Measurements from ENCODE around the gene ANO1. TPM values are rescaled to one million over a fixed set of nuclear protein-coding genes. Genes with fewer than 3 reads are reported as not detected.
A peak's percentile ranks its signal among the peaks of the same experiment; 100 is the strongest.

Gene ANO1
- total RNA-seq, 4 donors from 2014 or later = 1.7 to 13.9 (median 5.3) TPM

GRCh38 chr11:70103256-70103975 lies 25.3 kb downstream of the ANO1 start:
- DNase-seq (ENCODE audit: low spot score) (no peak), ATAC-seq (ENCODE audit: low FRiP score) (no peak)
- no peak for TF ChIP-seq CTCF (IDR thresholded peaks at IDR 0.05)

- ATAC-seq (ENCODE audit: low FRiP score) = no peak
Measured at GRCh38 chr11:70104419-70104818, 26.3 kb downstream of the ANO1 start.

GRCh38 chr11:70104961-70105360 lies 26.8 kb downstream of the ANO1 start:
- no peak for TF ChIP-seq CTCF (IDR thresholded peaks at IDR 0.05)
- DNase-seq (ENCODE audit: low spot score) = no peak
- ATAC-seq (ENCODE audit: low FRiP score) = no peak

More at GRCh38 chr11:70104419-70104818, 26.3 kb downstream of the ANO1 start:
- no peak for DNase-seq (ENCODE audit: low spot score)
- TF ChIP-seq CTCF (IDR thresholded peaks at IDR 0.05) = no peak

GRCh38 chr11:70105369-70105754 lies 27.2 kb downstream of the ANO1 start:
- DNase-seq (ENCODE audit: low spot score) (no peak), ATAC-seq (ENCODE audit: low FRiP score) (no peak)
- TF ChIP-seq CTCF (IDR thresholded peaks at IDR 0.05) = no peak

GRCh38 chr11:70105755-70106571 lies 27.8 kb downstream of the ANO1 start:
- ATAC-seq (ENCODE audit: low FRiP score) (peak; percentile 7), DNase-seq (ENCODE audit: low spot score) (no peak)
- TF ChIP-seq CTCF (IDR thresholded peaks at IDR 0.05) = no peak

- no peak for TF ChIP-seq CTCF (IDR thresholded peaks at IDR 0.05)
- no peak for ATAC-seq (ENCODE audit: low FRiP score)
- DNase-seq (ENCODE audit: low spot score) = no peak
Measured at GRCh38 chr11:70106757-70107156, 28.6 kb downstream of the ANO1 start.
